ENCODE measurements around the gene EFTUD2. TPM values are rescaled to one million over a fixed set of nuclear protein-coding genes. Genes with fewer than 3 reads are reported as not detected.

Gene EFTUD2
- polyA plus RNA-seq, 3 donors = 82.9 to 144 (median 104) TPM

DNA sequence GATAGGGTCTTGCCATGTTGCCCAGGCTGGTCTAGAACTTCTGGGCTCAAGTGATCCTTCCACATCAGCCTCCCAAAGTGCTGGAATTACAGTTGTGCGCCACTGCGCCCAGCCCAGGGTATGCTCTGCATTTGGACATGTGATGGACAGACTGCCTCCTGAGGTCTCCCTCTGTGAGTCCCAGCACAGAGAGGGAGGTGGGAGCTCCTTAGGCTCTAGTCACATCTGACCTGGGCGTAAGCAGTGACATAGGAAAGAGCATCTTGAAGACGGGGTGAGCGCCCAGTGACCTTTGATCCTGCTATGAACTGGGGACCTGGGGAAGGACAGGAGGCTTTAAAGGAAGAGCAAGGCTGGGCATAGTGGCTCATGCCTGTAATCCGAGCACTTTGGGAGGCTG, 18.2 kb upstream of the EFTUD2 start:
- H3K9me3 ChIP-seq (replicated peaks in 1 of 2; ENCODE audit: control insufficient read depth in 1 of 2, insufficient read depth in 1 of 2, low read length in 2 of 2) = no peaks in the 10 kb centered on the region
- no peaks in the 10 kb centered on the region for H4K20me1 ChIP-seq (ENCODE audit: insufficient read depth, low read length)
- H3K79me2 ChIP-seq (ENCODE audit: insufficient read depth, low read length) = no peaks in the 10 kb centered on the region
- H2AFZ ChIP-seq (ENCODE audit: insufficient read depth, low read depth, low read length, poor library complexity, severe bottlenecking) = no peak overlapping the region
- H3K27me3 ChIP-seq (ENCODE audit: control insufficient read depth in 2 of 2, insufficient read depth in 2 of 2, low read length in 2 of 2) = peaks cover 9 to 27% of the 10 kb centered on the region in 2 donors
- H3K9ac ChIP-seq (ENCODE audit: insufficient read depth, low read length, poor library complexity, severe bottlenecking) = no peak overlapping the region
- intact Hi-C loops (cut with micrococcal nuclease) = no loop called here
- no peak overlapping the region for H3K4me3 ChIP-seq (replicated peaks in 1 of 3; ENCODE audit: low read depth in 2 of 3, low read length in 3 of 3)
- H3K36me3 Mint-ChIP-seq = peaks cover 0 to 1% of the 10 kb centered on the region in 2 donors
- WGBS (ENCODE audit: insufficient coverage) = 92% methylated on average over 6 of the region's 6 CpGs
- TF ChIP-seq, protein P1, sequence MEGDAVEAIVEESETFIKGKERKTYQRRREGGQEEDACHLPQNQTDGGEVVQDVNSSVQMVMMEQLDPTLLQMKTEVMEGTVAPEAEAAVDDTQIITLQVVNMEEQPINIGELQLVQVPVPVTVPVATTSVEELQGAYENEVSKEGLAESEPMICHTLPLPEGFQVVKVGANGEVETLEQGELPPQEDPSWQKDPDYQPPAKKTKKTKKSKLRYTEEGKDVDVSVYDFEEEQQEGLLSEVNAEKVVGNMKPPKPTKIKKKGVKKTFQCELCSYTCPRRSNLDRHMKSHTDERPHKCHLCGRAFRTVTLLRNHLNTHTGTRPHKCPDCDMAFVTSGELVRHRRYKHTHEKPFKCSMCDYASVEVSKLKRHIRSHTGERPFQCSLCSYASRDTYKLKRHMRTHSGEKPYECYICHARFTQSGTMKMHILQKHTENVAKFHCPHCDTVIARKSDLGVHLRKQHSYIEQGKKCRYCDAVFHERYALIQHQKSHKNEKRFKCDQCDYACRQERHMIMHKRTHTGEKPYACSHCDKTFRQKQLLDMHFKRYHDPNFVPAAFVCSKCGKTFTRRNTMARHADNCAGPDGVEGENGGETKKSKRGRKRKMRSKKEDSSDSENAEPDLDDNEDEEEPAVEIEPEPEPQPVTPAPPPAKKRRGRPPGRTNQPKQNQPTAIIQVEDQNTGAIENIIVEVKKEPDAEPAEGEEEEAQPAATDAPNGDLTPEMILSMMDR (IDR thresholded peaks at IDR 0.05) = no peak
- peak in 1 of 3 donors; percentile 3 for DNase-seq
- H3K4me1 Mint-ChIP-seq = peaks cover 17% of the 10 kb centered on the region
- H3K4me3 Mint-ChIP-seq = peak overlapping the region in 1 of 2 donors; percentile 31
- peaks cover 26 to 41% (median 34%) of the 10 kb centered on the region in 3 donors for H3K27me3 Mint-ChIP-seq (ENCODE audit: low read depth in 3 of 3)
- no peak overlapping the region for H3K27ac Mint-ChIP-seq
- no peak overlapping the region for H3K27ac ChIP-seq (ENCODE audit: low read depth in 1 of 2, low read length in 2 of 2)
- H3K4me1 ChIP-seq (ENCODE audit: control insufficient read depth in 1 of 2, insufficient read depth in 2 of 2, low read length in 2 of 2) = peaks cover 15 to 20% of the 10 kb centered on the region in 2 donors
- peaks cover 0 to 3% (median 0%) of the 10 kb centered on the region in 7 donors for H3K9me3 Mint-ChIP-seq
- no peak overlapping the region for H3K4me2 ChIP-seq (replicated peaks; ENCODE audit: extremely low read depth, low read length, poor library complexity, severe bottlenecking)
- H3K36me3 ChIP-seq (replicated peaks in 1 of 2; ENCODE audit: control insufficient read depth in 1 of 2, insufficient read depth in 2 of 2, low read length in 2 of 2) = no peaks in the 10 kb centered on the region

DNA sequence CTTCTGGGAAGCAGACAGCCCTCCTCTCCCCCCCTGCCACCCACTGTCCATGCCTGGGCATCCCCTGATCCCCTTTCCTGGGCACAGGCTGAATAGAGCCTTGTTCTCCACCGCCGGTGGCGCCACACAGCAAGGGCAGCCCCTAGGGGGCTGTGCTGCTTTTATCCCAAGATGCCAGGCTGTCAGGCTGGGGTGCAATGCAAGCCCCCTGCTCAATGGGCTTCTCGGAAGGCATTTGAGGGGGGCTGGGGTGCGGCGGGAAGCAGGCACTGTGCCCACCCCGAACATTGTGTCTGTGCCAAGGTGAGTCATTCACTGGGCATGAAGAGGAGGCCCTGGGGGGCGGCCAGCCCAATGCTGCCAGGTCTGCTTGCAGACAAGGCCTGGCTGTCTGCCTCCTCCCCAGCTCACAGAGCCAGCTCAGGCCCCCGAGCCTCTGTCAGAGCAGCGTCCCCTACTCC, 17.6 kb upstream of the EFTUD2 start:
- H3K9ac ChIP-seq (ENCODE audit: insufficient read depth, low read length, poor library complexity, severe bottlenecking) = peak overlapping the region; percentile 6
- H4K20me1 ChIP-seq (ENCODE audit: insufficient read depth, low read length) = no peaks in the 10 kb centered on the region
- H3K27ac Mint-ChIP-seq = peak overlapping the region in 1 of 7 donors; percentile 42
- no peak overlapping the region for H3K27ac ChIP-seq (ENCODE audit: low read depth in 1 of 2, low read length in 2 of 2)
- peaks cover 9 to 33% of the 10 kb centered on the region in 2 donors for H3K27me3 ChIP-seq (ENCODE audit: control insufficient read depth in 2 of 2, insufficient read depth in 2 of 2, low read length in 2 of 2)
- H3K4me1 Mint-ChIP-seq = peaks cover 18% of the 10 kb centered on the region
- no peak overlapping the region for H3K4me2 ChIP-seq (replicated peaks; ENCODE audit: extremely low read depth, low read length, poor library complexity, severe bottlenecking)
- DNase-seq = peak in 1 of 3 donors; percentile 5
- peaks cover 30 to 42% (median 38%) of the 10 kb centered on the region in 3 donors for H3K27me3 Mint-ChIP-seq (ENCODE audit: low read depth in 3 of 3)
- intact Hi-C loops (cut with micrococcal nuclease) = no loop called here
- no peak overlapping the region for H3K4me3 ChIP-seq (replicated peaks in 1 of 3; ENCODE audit: low read depth in 2 of 3, low read length in 3 of 3)
- H2AFZ ChIP-seq (ENCODE audit: insufficient read depth, low read depth, low read length, poor library complexity, severe bottlenecking) = no peak overlapping the region
- peaks cover 0 to 5% of the 10 kb centered on the region in 2 donors for H3K36me3 Mint-ChIP-seq
- H3K4me1 ChIP-seq (ENCODE audit: control insufficient read depth in 1 of 2, insufficient read depth in 2 of 2, low read length in 2 of 2) = peaks cover 15 to 21% of the 10 kb centered on the region in 2 donors
- H3K36me3 ChIP-seq (replicated peaks in 1 of 2; ENCODE audit: control insufficient read depth in 1 of 2, insufficient read depth in 2 of 2, low read length in 2 of 2) = no peaks in the 10 kb centered on the region
- no peaks in the 10 kb centered on the region for H3K9me3 ChIP-seq (replicated peaks in 1 of 2; ENCODE audit: control insufficient read depth in 1 of 2, insufficient read depth in 1 of 2, low read length in 2 of 2)
- 83% methylated on average over 8 of the region's 10 CpGs for WGBS (ENCODE audit: insufficient coverage)
- H3K4me3 Mint-ChIP-seq = no peak overlapping the region
- no peaks in the 10 kb centered on the region for H3K79me2 ChIP-seq (ENCODE audit: insufficient read depth, low read length)
- H3K9me3 Mint-ChIP-seq = peaks cover 0 to 3% (median 0%) of the 10 kb centered on the region in 7 donors
- TF ChIP-seq, protein P1 (IDR thresholded peaks at IDR 0.05) = no peak

Data from CD14-positive monocyte (primary cell).